NB4 (cell line): ENCODE measurements around the gene CXXC5.

Experiments used
- DNase-seq: peaks from one replicate; pipeline ENCODE4 v3.0.0; 2010; ENCODE audit warnings: low read depth
- H3K4me3 ChIP-seq: one replicate; pipeline ENCODE4 v1.5.1; 2011; ENCODE audit warnings: mild to moderate bottlenecking, low read depth, low read length, moderate library complexity
- CTCF ChIP-seq: IDR thresholded peaks from one replicate; pipeline ENCODE4 v1.5.1; 2012; ENCODE audit warnings: low read depth, low read length
- MAX ChIP-seq: IDR thresholded peaks from 2 replicates; pipeline ENCODE4 v1.6.1; 2011; ENCODE audit warnings: low read depth, low read length
- MYC ChIP-seq: IDR thresholded peaks from 2 replicates; pipeline ENCODE4 v1.6.1; 2011; ENCODE audit warnings: low read depth, low read length
- POLR2A ChIP-seq: IDR thresholded peaks from 2 replicates; pipeline ENCODE4 v1.6.1; 2011; ENCODE audit warnings: mild to moderate bottlenecking; ENCODE audit not compliant: insufficient read length; ENCODE audit errors: extremely low read depth

The CXXC5 gene

GRCh38 chr5:139653616-139654015, 5.5 kb downstream of the CXXC5 start:
- TF ChIP-seq MAX (no peak), MYC (no peak), CTCF (no peak), POLR2A (no peak)
- DNase-seq, result no peak
- no peak overlapping the region for H3K4me3 ChIP-seq

- H3K4me3 ChIP-seq, result no peak overlapping the region
- TF ChIP-seq POLR2A, result no peak
- DNase-seq, result no peak
These were observed 6.3 kb downstream of the CXXC5 start for GRCh38 chr5:139654464-139654863.

- TF ChIP-seq CTCF, result no peak
- no peak for TF ChIP-seq MAX
- TF ChIP-seq MYC, result no peak
- TF ChIP-seq POLR2A, result no peak
- no peak for DNase-seq
- no peak overlapping the region for H3K4me3 ChIP-seq
These were observed 6.8 kb downstream of the CXXC5 start for GRCh38 chr5:139654871-139655491.

GRCh38 chr5:139655727-139656271, 7.7 kb downstream of the CXXC5 start:
- no peak for DNase-seq
- H3K4me3 ChIP-seq, result no peak overlapping the region
- TF ChIP-seq POLR2A, result no peak
- TF ChIP-seq MYC, result no peak

- no peak for TF ChIP-seq POLR2A
- TF ChIP-seq MYC, result no peak
- no peak for TF ChIP-seq MAX
- no peak for TF ChIP-seq CTCF
- no peak overlapping the region for H3K4me3 ChIP-seq
- peak; percentile 73 for DNase-seq
These were observed 9.5 kb downstream of the CXXC5 start for GRCh38 chr5:139657363-139658321.

GRCh38 chr5:139658501-139658927, 10.4 kb downstream of the CXXC5 start:
- peak; percentile 46 for DNase-seq
- no peak overlapping the region for H3K4me3 ChIP-seq
- TF ChIP-seq POLR2A (no peak), MYC (no peak), CTCF (no peak), MAX (no peak)
